ENCODE measurements around the gene DTYMK. TPM values are rescaled to one million over a fixed set of nuclear protein-coding genes. Genes with fewer than 3 reads are reported as not detected.
"Not testable (repeated sequence)": the region's sequence is repeated elsewhere in the genome, so short reads cannot be mapped to it uniquely, and the experiment has no call there.

The DTYMK gene
- total RNA-seq, 1 experiment from 2014 or later = 66.3 TPM

- H3K9me3 Mint-ChIP-seq (ENCODE audit: unreplicated experiment) = no peaks in the 10 kb centered on the region
- no peak for DNase-seq (ENCODE audit: unreplicated experiment)
- ChIA-PET POLR2A (interaction anchor here (0.5 to 3.5 kb wide), 10 partner anchors 14 to 1173 kb away, joined by 3 to 33 read pairs (median 4); partner anchors contain the start of genes ATG4B, DTYMK, ING5 and THAP4), CTCF (interaction anchor here (0.8 to 1.3 kb wide), 2 partner anchors 18 to 35 kb away, joined by 3 read pairs; no protein-coding TSS in a partner anchor)
- intact Hi-C loops (cut with micrococcal nuclease) = loop anchor here (2.0 kb wide), 2 partner anchors 33 to 145 kb away; no protein-coding TSS in a partner anchor
- TF ChIP-seq CTCF (IDR thresholded peaks at IDR 0.05; ENCODE audit: unreplicated experiment) = no peak
- BruUV-seq (replicated peaks) = no TSS peak
- peaks cover 18% of the 10 kb centered on the region for H3K36me3 Mint-ChIP-seq (ENCODE audit: insufficient read depth, unreplicated experiment)
- peaks cover 10% of the 10 kb centered on the region for H3K4me1 Mint-ChIP-seq (ENCODE audit: insufficient read depth, unreplicated experiment)
- H3K4me3 Mint-ChIP-seq (ENCODE audit: unreplicated experiment) = peak overlapping the region; percentile 71
- no peaks in the 10 kb centered on the region for H3K27me3 Mint-ChIP-seq (ENCODE audit: insufficient read depth, unreplicated experiment)
- H3K27ac Mint-ChIP-seq (ENCODE audit: low read depth, unreplicated experiment) = no peak overlapping the region
Measured at GRCh38 chr2:241734208-241734466, 47.5 kb upstream of the DTYMK start.

- H3K27ac Mint-ChIP-seq (ENCODE audit: low read depth, unreplicated experiment) = no peak overlapping the region
- peak overlapping the region; percentile 71 for H3K4me3 Mint-ChIP-seq (ENCODE audit: unreplicated experiment)
- peak; percentile 52 for DNase-seq (ENCODE audit: unreplicated experiment)
- H3K4me1 Mint-ChIP-seq (ENCODE audit: insufficient read depth, unreplicated experiment) = peaks cover 10% of the 10 kb centered on the region
- H3K9me3 Mint-ChIP-seq (ENCODE audit: unreplicated experiment) = no peaks in the 10 kb centered on the region
- no TSS peak for BruUV-seq (replicated peaks)
- ChIA-PET POLR2A (interaction anchor here (0.5 to 3.5 kb wide), 9 partner anchors 27 to 1173 kb away, joined by 3 to 33 read pairs (median 3); partner anchors contain the start of genes ATG4B, DTYMK, ING5 and THAP4), CTCF (interaction anchor here (0.5 to 1.3 kb wide), 3 partner anchors 17 to 186 kb away, joined by 3 read pairs; no protein-coding TSS in a partner anchor)
- no peaks in the 10 kb centered on the region for H3K27me3 Mint-ChIP-seq (ENCODE audit: insufficient read depth, unreplicated experiment)
- intact Hi-C loops (cut with micrococcal nuclease) = loop anchor here (2.0 kb wide), 2 partner anchors 33 to 145 kb away; no protein-coding TSS in a partner anchor
- H3K36me3 Mint-ChIP-seq (ENCODE audit: insufficient read depth, unreplicated experiment) = peaks cover 12% of the 10 kb centered on the region
- TF ChIP-seq CTCF (IDR thresholded peaks at IDR 0.05; ENCODE audit: unreplicated experiment) = peak; percentile 9
Measured at GRCh38 chr2:241733391-241734207, 47.0 kb upstream of the DTYMK start.

DNA sequence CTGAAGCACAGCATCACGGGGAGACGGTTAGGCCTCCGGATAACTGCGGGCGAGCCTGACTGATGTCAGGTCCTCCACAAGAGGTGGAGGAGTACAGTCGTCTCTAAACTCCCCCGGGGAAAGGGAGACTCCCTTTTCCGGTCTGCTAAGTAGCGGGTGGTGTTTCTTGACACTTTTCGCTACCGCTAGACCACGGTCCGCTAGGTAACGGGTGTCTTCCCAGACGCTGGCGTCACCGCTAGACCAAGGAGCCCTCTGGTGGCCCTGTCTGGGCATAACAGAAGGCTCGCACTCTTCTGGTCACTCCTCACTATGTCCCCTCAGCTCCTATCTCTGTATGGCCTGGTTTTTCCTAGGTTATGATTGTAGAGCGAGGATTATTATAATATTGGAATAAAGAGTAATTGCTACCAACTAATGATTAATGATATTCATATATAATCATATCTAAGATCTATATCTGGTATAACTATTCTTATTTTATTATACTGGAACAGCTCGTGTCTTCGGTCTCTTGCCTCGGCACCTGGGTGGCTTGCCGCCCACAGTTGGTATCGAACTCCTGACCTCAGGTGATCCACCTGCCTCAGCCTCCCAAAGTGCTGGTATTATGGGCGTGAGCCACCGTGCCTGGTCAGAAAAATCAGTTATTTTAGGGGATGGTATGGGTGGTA, 46.0 kb upstream of the DTYMK start:
- H3K27me3 Mint-ChIP-seq (ENCODE audit: insufficient read depth, unreplicated experiment); H3K4me1 Mint-ChIP-seq (ENCODE audit: insufficient read depth, unreplicated experiment); intact Hi-C loops (cut with micrococcal nuclease); BruUV-seq (replicated peaks); DNase-seq (ENCODE audit: unreplicated experiment); H3K27ac Mint-ChIP-seq (ENCODE audit: low read depth, unreplicated experiment); H3K4me3 Mint-ChIP-seq (ENCODE audit: unreplicated experiment); H3K9me3 Mint-ChIP-seq (ENCODE audit: unreplicated experiment): not testable (repeated sequence)
- peak; percentile 16 for TF ChIP-seq CTCF (IDR thresholded peaks at IDR 0.05; ENCODE audit: unreplicated experiment)
- ChIA-PET CTCF (interaction anchor here (0.8 to 1.7 kb wide), 4 partner anchors 34 to 883 kb away, joined by 3 to 5 read pairs (median 3); no protein-coding TSS in a partner anchor), POLR2A (interaction anchor here (1.1 to 3.5 kb wide), 3 partner anchors 30 to 95 kb away, joined by 3 to 33 read pairs (median 3); partner anchors contain the start of genes ATG4B, ING5 and THAP4)
- H3K36me3 Mint-ChIP-seq (ENCODE audit: insufficient read depth, unreplicated experiment) = peaks cover 16% of the 10 kb centered on the region
